OCI-LY3 (cell line): ENCODE results near the gene GBX2.

Experiments
- H2AFZ ChIP-seq: fragments of 200-600, 300-600 bp; shearing (Covaris generic); 2 replicates; pipeline ENCODE4 v1.6.0; 2014; ENCODE audit warnings: antibody characterized with exemption, low read depth, low read length
- H3K27ac ChIP-seq: fragments of 200-600, 300-600 bp; sonication (generic); 2 replicates; pipeline ENCODE4 v1.5.1; 2014; ENCODE audit warnings: mild to moderate bottlenecking, low read length, moderate library complexity, mixed read lengths
- H3K27me3 ChIP-seq: fragments of 200-600, 300-600 bp; sonication (generic); 2 replicates; pipeline ENCODE4 v1.6.1; 2014; ENCODE audit warnings: low read depth, low read length, mixed read lengths
- H3K36me3 ChIP-seq: fragments of 200-600, 300-600 bp; sonication (generic); replicated peaks from 2 replicates; pipeline ENCODE3; 2014; ENCODE audit warnings: low read depth, low read length, mixed read lengths
- H3K4me1 ChIP-seq: fragments of 300-600, 200-600 bp; sonication (generic); 2 replicates; pipeline ENCODE4 v1.6.1; 2014; ENCODE audit warnings: low read length, mixed read lengths
- H3K4me2 ChIP-seq: fragments of 200-600, 300-600 bp; sonication (generic); 2 replicates; pipeline ENCODE4 v1.6.1; 2014; ENCODE audit warnings: low read length, mixed read lengths
- H3K4me3 ChIP-seq: fragments of 300-600, 200-600 bp; sonication (generic); 2 replicates; pipeline ENCODE4 v1.5.1; 2014; ENCODE audit warnings: antibody characterized with exemption, mild to moderate bottlenecking, low read length, moderate library complexity
- H3K79me2 ChIP-seq: fragments of 300-600, 200-600 bp; shearing (Covaris generic); 2 replicates; pipeline ENCODE4 v1.6.1; 2014; ENCODE audit warnings: mild to moderate bottlenecking, low read length, mixed read lengths
- H3K9ac ChIP-seq: fragments of 300-600, 200-600 bp; shearing (Covaris generic); 2 replicates; pipeline ENCODE4 v1.6.0; 2014; ENCODE audit warnings: mild to moderate bottlenecking, low read length, moderate library complexity
- H3K9me3 ChIP-seq: fragments of 200-600, 300-600 bp; shearing (Covaris generic); 2 replicates; pipeline ENCODE4 v1.6.1; 2014; ENCODE audit warnings: low read length, mixed read lengths; ENCODE audit not compliant: insufficient read depth
- H4K20me1 ChIP-seq: fragments of 200-600, 300-600 bp; sonication (generic); 2 replicates; pipeline ENCODE4 v1.6.1; 2016; ENCODE audit warnings: low read length, mixed read lengths; ENCODE audit not compliant: insufficient read depth
- EZH2phosphoT487 ChIP-seq: fragments of 200-600 bp; shearing (Covaris generic); IDR thresholded peaks from 2 replicates; pipeline ENCODE4 v1.6.1; 2018; ENCODE audit warnings: antibody characterized with exemption, mixed run types, low read depth
- TF ChIP-seq, protein P1 (sequence below): fragments of 200-600, 300-600 bp; sonication (generic); IDR thresholded peaks from 2 replicates; pipeline ENCODE4 v1.5.1; 2014; ENCODE audit warnings: antibody characterized with exemption, low read length, low read depth

Gene GBX2

DNA sequence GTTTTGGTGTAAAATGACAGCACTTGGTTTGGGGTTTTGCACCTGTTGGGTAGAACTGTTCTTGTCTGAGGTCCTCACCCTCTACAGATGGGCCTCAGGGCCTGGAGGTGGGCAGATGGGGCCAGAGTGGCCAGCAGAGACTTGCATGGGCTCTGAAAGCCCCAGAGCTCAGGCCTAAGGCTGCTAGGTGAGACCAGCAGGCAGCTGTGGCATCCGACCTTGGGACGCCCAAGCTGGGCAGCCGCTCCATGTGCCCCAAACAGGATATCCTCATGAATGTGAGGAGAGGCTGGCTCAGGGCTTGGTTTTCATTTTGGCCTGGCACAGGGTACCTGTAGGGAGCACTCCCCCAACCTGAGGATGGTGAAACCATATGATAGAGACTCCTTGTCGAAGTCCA lies 38.3 kb downstream of the GBX2 start:
- Histone ChIP-seq H3K4me2 (no peak overlapping the region), H3K9ac (no peak overlapping the region), H3K27ac (no peak overlapping the region), H3K4me1 (no peaks in the 10 kb centered on the region), H2AFZ (no peak overlapping the region), H3K36me3 (no peaks in the 10 kb centered on the region), H4K20me1 (no peaks in the 10 kb centered on the region), H3K79me2 (no peaks in the 10 kb centered on the region), H3K4me3 (no peak overlapping the region), H3K9me3 (no peaks in the 10 kb centered on the region), H3K27me3 (no peaks in the 10 kb centered on the region)
- TF ChIP-seq, protein P1, sequence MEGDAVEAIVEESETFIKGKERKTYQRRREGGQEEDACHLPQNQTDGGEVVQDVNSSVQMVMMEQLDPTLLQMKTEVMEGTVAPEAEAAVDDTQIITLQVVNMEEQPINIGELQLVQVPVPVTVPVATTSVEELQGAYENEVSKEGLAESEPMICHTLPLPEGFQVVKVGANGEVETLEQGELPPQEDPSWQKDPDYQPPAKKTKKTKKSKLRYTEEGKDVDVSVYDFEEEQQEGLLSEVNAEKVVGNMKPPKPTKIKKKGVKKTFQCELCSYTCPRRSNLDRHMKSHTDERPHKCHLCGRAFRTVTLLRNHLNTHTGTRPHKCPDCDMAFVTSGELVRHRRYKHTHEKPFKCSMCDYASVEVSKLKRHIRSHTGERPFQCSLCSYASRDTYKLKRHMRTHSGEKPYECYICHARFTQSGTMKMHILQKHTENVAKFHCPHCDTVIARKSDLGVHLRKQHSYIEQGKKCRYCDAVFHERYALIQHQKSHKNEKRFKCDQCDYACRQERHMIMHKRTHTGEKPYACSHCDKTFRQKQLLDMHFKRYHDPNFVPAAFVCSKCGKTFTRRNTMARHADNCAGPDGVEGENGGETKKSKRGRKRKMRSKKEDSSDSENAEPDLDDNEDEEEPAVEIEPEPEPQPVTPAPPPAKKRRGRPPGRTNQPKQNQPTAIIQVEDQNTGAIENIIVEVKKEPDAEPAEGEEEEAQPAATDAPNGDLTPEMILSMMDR, result no peak
- no peak for TF ChIP-seq EZH2phosphoT487

DNA sequence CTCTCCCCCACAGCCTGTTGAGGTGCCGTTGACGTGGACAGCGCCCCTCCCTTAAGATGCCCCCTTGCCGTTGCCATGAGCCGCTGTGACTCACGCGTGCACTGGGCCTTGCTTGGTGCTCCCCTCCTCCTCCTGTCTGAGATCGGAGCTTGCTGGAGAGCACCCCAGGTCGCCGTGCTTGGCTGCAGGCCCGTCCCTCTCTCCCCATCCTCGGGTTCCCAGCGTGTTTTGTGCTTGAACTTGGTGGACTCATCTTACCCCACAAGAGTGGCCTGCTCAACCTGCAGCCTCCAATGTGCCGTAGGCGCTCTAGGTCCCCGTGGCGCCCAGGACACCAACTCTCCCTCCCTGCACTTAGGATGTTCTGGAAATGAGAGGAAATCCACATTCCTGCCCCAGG lies 39.9 kb downstream of the GBX2 start:
- Histone ChIP-seq H3K4me3 (no peak overlapping the region), H3K4me1 (no peaks in the 10 kb centered on the region), H3K9ac (no peak overlapping the region), H3K4me2 (no peak overlapping the region), H2AFZ (no peak overlapping the region), H3K79me2 (no peaks in the 10 kb centered on the region), H3K36me3 (no peaks in the 10 kb centered on the region), H4K20me1 (no peaks in the 10 kb centered on the region), H3K27me3 (no peaks in the 10 kb centered on the region), H3K27ac (no peak overlapping the region), H3K9me3 (no peaks in the 10 kb centered on the region)
- TF ChIP-seq EZH2phosphoT487, result no peak
- TF ChIP-seq, protein P1, result no peak

DNA sequence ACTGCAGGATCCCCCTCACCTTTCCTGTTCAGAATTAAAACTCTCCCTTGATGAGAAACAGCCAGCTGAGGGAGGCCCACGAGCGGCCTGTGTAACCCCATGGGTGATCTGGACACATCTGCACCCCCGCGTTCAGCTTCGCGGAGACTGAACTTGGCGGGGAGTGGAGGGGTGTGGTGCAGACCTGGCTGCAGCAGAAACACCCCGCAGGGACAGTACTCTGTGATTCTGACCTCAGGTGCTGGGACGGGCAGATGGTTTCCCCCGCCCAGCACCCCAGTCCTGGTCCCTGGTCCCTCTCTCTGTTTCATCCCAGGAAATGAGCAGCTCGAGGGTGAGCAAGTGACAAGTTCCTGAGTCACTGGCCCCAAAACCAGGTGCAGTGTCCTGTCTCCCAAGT lies 41.2 kb downstream of the GBX2 start:
- no peaks in the 10 kb centered on the region for H3K36me3 ChIP-seq
- no peaks in the 10 kb centered on the region for H3K27me3 ChIP-seq
- no peak overlapping the region for H3K4me2 ChIP-seq
- H3K27ac ChIP-seq, result no peak overlapping the region
- no peaks in the 10 kb centered on the region for H3K4me1 ChIP-seq
- H3K4me3 ChIP-seq, result no peak overlapping the region
- H4K20me1 ChIP-seq, result no peaks in the 10 kb centered on the region
- TF ChIP-seq EZH2phosphoT487, result no peak
- no peak overlapping the region for H3K9ac ChIP-seq
- H3K9me3 ChIP-seq, result no peaks in the 10 kb centered on the region
- H2AFZ ChIP-seq, result no peak overlapping the region
- no peaks in the 10 kb centered on the region for H3K79me2 ChIP-seq

DNA sequence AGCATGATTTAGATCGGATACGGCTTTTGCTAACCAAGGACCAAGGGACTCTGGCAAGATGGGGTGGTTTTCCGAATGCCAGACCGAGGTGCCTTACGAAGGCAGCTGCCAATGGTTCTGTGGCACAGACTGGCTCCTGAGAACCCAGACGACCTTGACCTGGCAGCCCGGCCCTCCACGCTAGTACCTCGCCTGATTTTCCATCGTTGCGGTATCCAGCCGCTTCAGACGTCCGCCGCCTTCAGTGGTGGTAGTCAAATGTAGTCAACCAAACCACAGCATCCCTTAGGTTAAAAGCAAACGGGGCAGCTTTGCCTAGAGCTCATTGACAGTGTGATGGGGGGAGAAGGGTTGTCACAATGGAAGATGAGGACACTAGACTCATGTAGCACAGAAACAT lies 42.6 kb downstream of the GBX2 start:
- Histone ChIP-seq H4K20me1 (no peaks in the 10 kb centered on the region), H3K9me3 (no peaks in the 10 kb centered on the region), H3K4me1 (no peaks in the 10 kb centered on the region), H3K9ac (no peak overlapping the region), H3K36me3 (no peaks in the 10 kb centered on the region), H3K4me2 (no peak overlapping the region), H3K27me3 (no peaks in the 10 kb centered on the region), H3K79me2 (no peaks in the 10 kb centered on the region), H2AFZ (no peak overlapping the region), H3K4me3 (no peak overlapping the region), H3K27ac (no peak overlapping the region)
- TF ChIP-seq EZH2phosphoT487, result no peak
- TF ChIP-seq, protein P1, result no peak
